GM20000 (cell line): ENCODE measurements around the gene SELENOO.

Experiments
- DNase-seq: peaks from one replicate; pipeline ENCODE4 v3.0.0; 2012; ENCODE audit warnings: low spot score
- CTCF ChIP-seq: IDR thresholded peaks from 2 replicates; pipeline ENCODE4 v1.5.1; 2012; ENCODE audit warnings: mild to moderate bottlenecking, control low read depth; ENCODE audit errors: extremely low read depth, missing control alignments

The SELENOO gene

GRCh38 chr22:50255607-50256006 is 54.8 kb downstream of the SELENOO start:
- no peak for TF ChIP-seq CTCF
- no peak for DNase-seq

- DNase-seq = no peak
- TF ChIP-seq CTCF = no peak
These were observed 55.5 kb downstream of the SELENOO start for GRCh38 chr22:50256258-50256862.

GRCh38 chr22:50257041-50257440 is 56.2 kb downstream of the SELENOO start:
- no peak for DNase-seq
- no peak for TF ChIP-seq CTCF

- no peak for DNase-seq
- TF ChIP-seq CTCF = no peak
These were observed 56.9 kb downstream of the SELENOO start for GRCh38 chr22:50257451-50258360.

GRCh38 chr22:50258361-50259292 is 57.8 kb downstream of the SELENOO start:
- no peak for DNase-seq
- no peak for TF ChIP-seq CTCF

- DNase-seq = no peak
- no peak for TF ChIP-seq CTCF
These were observed 58.5 kb downstream of the SELENOO start for GRCh38 chr22:50259302-50259701.
